ENCODE results near the gene PWWP2B. TPM values are rescaled to one million over a fixed set of nuclear protein-coding genes. Genes with fewer than 3 reads are reported as not detected.

Gene PWWP2B
- total and polyA plus RNA-seq, 2 donors (not counting 3 experiments of a cell fraction or from before 2014, with no cell fraction given) = 4.6 to 11.8 TPM

DNA sequence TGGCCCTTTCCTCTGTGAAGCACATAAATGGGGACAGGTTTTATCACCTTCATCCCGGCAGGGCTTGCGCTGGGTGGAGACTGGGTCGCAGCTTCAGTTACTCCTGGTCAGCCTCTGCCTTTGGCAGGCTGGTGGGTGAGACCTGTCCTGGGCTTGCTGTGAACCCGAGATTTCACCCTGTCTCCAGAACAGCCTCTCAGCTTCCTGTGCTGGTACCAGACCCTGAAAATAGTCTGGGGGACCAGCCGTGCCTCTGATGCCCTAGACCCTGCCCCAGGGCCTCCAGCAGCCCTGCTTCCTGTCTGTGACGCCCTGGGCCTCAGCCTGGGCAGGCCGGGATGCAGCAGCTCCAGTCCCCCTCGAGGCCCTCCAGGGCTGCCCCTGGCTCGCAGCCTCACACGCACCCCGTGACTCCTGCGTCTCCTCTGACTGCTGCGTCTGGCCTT lies 13.2 kb upstream of the PWWP2B start:
- peaks cover 0 to 2% of the 10 kb centered on the region in 2 experiments for H3K27me3 ChIP-seq (ENCODE audit: control insufficient read depth in 2 of 2, insufficient read depth in 2 of 2, low read length in 2 of 2)

More for the DNA sequence above, 13.2 kb upstream of the PWWP2B start:
- no peak overlapping the region for H3K27ac ChIP-seq (ENCODE audit: insufficient read depth, low read depth, low read length)
- no peak overlapping the region for H3K4me3 ChIP-seq (replicated peaks in 1 of 3; ENCODE audit: insufficient read depth in 1 of 3, low read depth in 1 of 3, low read length in 3 of 3)
- no TSS peak for BruUV-seq (replicated peaks)
- H3K9ac ChIP-seq (replicated peaks; ENCODE audit: extremely low read depth, insufficient read depth, low read length) = no peak overlapping the region
- H4K20me1 ChIP-seq (replicated peaks; ENCODE audit: control insufficient read depth, extremely low read depth, insufficient read depth, low read length) = no peaks in the 10 kb centered on the region
- ChIA-PET POLR2A (no interaction called here), CTCF (no interaction called here)
- no peaks in the 10 kb centered on the region for H3K4me1 ChIP-seq (ENCODE audit: control insufficient read depth, extremely low read depth, insufficient read depth, low read length)
- H3K36me3 ChIP-seq (ENCODE audit: control insufficient read depth in 2 of 2, extremely low read depth in 1 of 2, insufficient read depth in 2 of 2, low read length in 2 of 2) = no peaks in the 10 kb centered on the region
- FAIRE-seq = no peak
- no peak overlapping the region for H3K4me2 ChIP-seq (ENCODE audit: insufficient read depth, low read length)
- H2AFZ ChIP-seq (ENCODE audit: low read depth, low read length) = no peak overlapping the region
- intact Hi-C loops (cut with micrococcal nuclease) = no loop called here
- dilution Hi-C loops (cut with MboI; ENCODE audit: extremely low pct_ligation_motif_present, low sequenced_read_pairs) = no loop called here
- TF ChIP-seq POLR2AphosphoS5 (IDR thresholded peaks at IDR 0.05; ENCODE audit: insufficient read depth, low read depth, low read length) = no peak
- TF ChIP-seq, protein P1, sequence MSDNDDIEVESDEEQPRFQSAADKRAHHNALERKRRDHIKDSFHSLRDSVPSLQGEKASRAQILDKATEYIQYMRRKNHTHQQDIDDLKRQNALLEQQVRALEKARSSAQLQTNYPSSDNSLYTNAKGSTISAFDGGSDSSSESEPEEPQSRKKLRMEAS (IDR thresholded peaks at IDR 0.05; ENCODE audit: insufficient read depth, insufficient read length) = no peak
- TF ChIP-seq EZH2 (IDR thresholded peaks at IDR 0.05; ENCODE audit: borderline replicate concordance, low read depth, low read length, severe bottlenecking) = no peak
- TF ChIP-seq FOS (IDR thresholded peaks at IDR 0.05; ENCODE audit: borderline replicate concordance, insufficient read depth, low read length) = no peak
- no peak for TF ChIP-seq MYC (IDR thresholded peaks at IDR 0.05; ENCODE audit: low read depth, low read length)
- TF ChIP-seq GATA2 (IDR thresholded peaks at IDR 0.05; ENCODE audit: insufficient read depth, insufficient read length, low read depth, low read length) = no peak
- TF ChIP-seq JUN (IDR thresholded peaks at IDR 0.05; ENCODE audit: borderline replicate concordance, insufficient read depth, insufficient read length, low read depth) = no peak
- no peak for TF ChIP-seq POLR2A (IDR thresholded peaks at IDR 0.05; ENCODE audit: low read depth, low read length)
- TF ChIP-seq, protein P2, sequence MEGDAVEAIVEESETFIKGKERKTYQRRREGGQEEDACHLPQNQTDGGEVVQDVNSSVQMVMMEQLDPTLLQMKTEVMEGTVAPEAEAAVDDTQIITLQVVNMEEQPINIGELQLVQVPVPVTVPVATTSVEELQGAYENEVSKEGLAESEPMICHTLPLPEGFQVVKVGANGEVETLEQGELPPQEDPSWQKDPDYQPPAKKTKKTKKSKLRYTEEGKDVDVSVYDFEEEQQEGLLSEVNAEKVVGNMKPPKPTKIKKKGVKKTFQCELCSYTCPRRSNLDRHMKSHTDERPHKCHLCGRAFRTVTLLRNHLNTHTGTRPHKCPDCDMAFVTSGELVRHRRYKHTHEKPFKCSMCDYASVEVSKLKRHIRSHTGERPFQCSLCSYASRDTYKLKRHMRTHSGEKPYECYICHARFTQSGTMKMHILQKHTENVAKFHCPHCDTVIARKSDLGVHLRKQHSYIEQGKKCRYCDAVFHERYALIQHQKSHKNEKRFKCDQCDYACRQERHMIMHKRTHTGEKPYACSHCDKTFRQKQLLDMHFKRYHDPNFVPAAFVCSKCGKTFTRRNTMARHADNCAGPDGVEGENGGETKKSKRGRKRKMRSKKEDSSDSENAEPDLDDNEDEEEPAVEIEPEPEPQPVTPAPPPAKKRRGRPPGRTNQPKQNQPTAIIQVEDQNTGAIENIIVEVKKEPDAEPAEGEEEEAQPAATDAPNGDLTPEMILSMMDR (IDR thresholded peaks at IDR 0.05; ENCODE audit: extremely low read depth in 1 of 2, insufficient read depth in 1 of 2, low read depth in 1 of 2, low read length in 2 of 2) = no peak
- H3K9me1 ChIP-seq (replicated peaks; ENCODE audit: control insufficient read depth, extremely low read depth, insufficient read depth, low read length) = no peaks in the 10 kb centered on the region
- no peak for DNase-seq (ENCODE audit: low read depth, low spot score)
- no peaks in the 10 kb centered on the region for H3K9me3 ChIP-seq (replicated peaks; ENCODE audit: control insufficient read depth, insufficient read depth, low read length)
- no peaks in the 10 kb centered on the region for H3K79me2 ChIP-seq (ENCODE audit: control insufficient read depth, insufficient read depth, low read length)
